H1 (cell line): Measurements from ENCODE around the gene LRBA.

Source experiments
- CTCF ChIP-seq, 3 experiments: IDR thresholded peaks; 1 replicate in 2 of 3; 2 replicates in 1 of 3; pipeline versions ENCODE4 v1.5.1 to v1.6.1; 2011; ENCODE audit warnings: low read length in 3 of 3, mild to moderate bottlenecking in 3 of 3, inconsistent platforms in 2 of 3, low read depth in 1 of 3, moderate library complexity in 1 of 3; ENCODE audit not compliant: insufficient read depth in 1 of 3; ENCODE audit errors: control extremely low read depth in 1 of 3
- EP300 ChIP-seq, 2 experiments: IDR thresholded peaks; 1 replicate in 1 of 2; 2 replicates in 1 of 2; pipeline ENCODE4 v1.6.1; 2011 to 2012; ENCODE audit warnings: low read depth in 2 of 2, low read length in 2 of 2, mild to moderate bottlenecking in 2 of 2, borderline replicate concordance in 1 of 2, inconsistent platforms in 1 of 2, moderate library complexity in 1 of 2
- EZH2 ChIP-seq: fragments of 200-600 bp; sonication (generic); IDR thresholded peaks from 2 replicates; pipeline ENCODE4 v1.7.1; 2012; ENCODE audit warnings: low read depth, mild to moderate bottlenecking, moderate library complexity, low read length, inconsistent platforms; ENCODE audit not compliant: severe bottlenecking
- PHF8 ChIP-seq: fragments of 200-600 bp; sonication (generic); conservative IDR thresholded peaks from 2 replicates; pipeline ENCODE4 v1.7.1; 2012; ENCODE audit warnings: low read depth, mild to moderate bottlenecking, inconsistent platforms, low read length, moderate library complexity
- POLR2A ChIP-seq, 2 experiments: IDR thresholded peaks; 1 replicate in 1 of 2; 2 replicates in 1 of 2; pipeline ENCODE4 v1.6.1; 2011; ENCODE audit warnings: low read depth in 2 of 2, low read length in 2 of 2, mild to moderate bottlenecking in 2 of 2; ENCODE audit errors: control extremely low read depth in 1 of 2
- POLR2AphosphoS5 ChIP-seq: IDR thresholded peaks from 2 replicates; pipeline ENCODE4 v1.6.1; 2011; ENCODE audit warnings: low read depth, low read length
- RFX5 ChIP-seq: IDR thresholded peaks from 2 replicates; pipeline ENCODE4 v1.6.1; 2011; ENCODE audit warnings: low read depth, low read length, improper control_type of control experiment, borderline replicate concordance
- SP1 ChIP-seq: IDR thresholded peaks from 2 replicates; pipeline ENCODE4 v1.6.1; 2011; ENCODE audit warnings: low read depth, low read length

GRCh38 chr4:150477869-150478268 is 537.2 kb downstream of the LRBA start:
- TF ChIP-seq POLR2AphosphoS5, result no peak
- no peak for TF ChIP-seq RFX5
- no peak for TF ChIP-seq SP1
- TF ChIP-seq CTCF (IDR thresholded peaks at IDR 0.05; ENCODE audit: control extremely low read depth in 1 of 3, insufficient read depth in 1 of 3, low read depth in 1 of 3, low read length in 3 of 3), result no peak
- TF ChIP-seq EZH2, result no peak
- TF ChIP-seq EP300 (IDR thresholded peaks at IDR 0.05; ENCODE audit: borderline replicate concordance in 1 of 2, low read depth in 2 of 2, low read length in 2 of 2), result no peak
- TF ChIP-seq PHF8, result no peak
- TF ChIP-seq POLR2A (IDR thresholded peaks at IDR 0.05; ENCODE audit: control extremely low read depth in 1 of 2, low read depth in 2 of 2, low read length in 2 of 2), result no peak
